WTC11 (cell line): ENCODE measurements around the gene CHD9. TPM values are rescaled to one million over a fixed set of nuclear protein-coding genes. Genes with fewer than 3 reads are reported as not detected.
"Not testable (repeated sequence)": the region's sequence is repeated elsewhere in the genome, so short reads cannot be mapped to it uniquely, and the experiment has no call there.

ENCODE experiments used
- ATAC-seq: fragments of 200-7000 bp; cut with Tn5 transposase; 2 replicates; pipeline ENCODE4 v1.10.0; 2021; ENCODE audit warnings: mild to moderate bottlenecking, moderate library complexity
- CTCF ChIA-PET: fragments of 300-600 bp; sonication (Branson Sonifier 250); formaldehyde crosslinking; loops from one replicate; lab custom pipeline; 2021; ENCODE audit warnings: antibody characterized with exemption; lab: Charles Lee
- POLR2A ChIA-PET: fragments of 350-600 bp; sonication (Branson Sonifier 250); formaldehyde crosslinking; loops from one replicate; lab custom pipeline; 2021; ENCODE audit warnings: antibody characterized with exemption; lab: Charles Lee
- DNase-seq: peaks from one replicate; pipeline ENCODE4 v3.0.0; 2021; ENCODE audit warnings: low spot score
- H3K27ac Mint-ChIP-seq: 2 replicates; pipeline ENCODE4 v1.8.0; 2021; ENCODE audit warnings: mixed read lengths
- H3K27me3 Mint-ChIP-seq: 2 replicates; pipeline ENCODE4 v1.8.0; 2021; ENCODE audit warnings: low read depth, mild to moderate bottlenecking, moderate library complexity, mixed read lengths
- H3K36me3 Mint-ChIP-seq: 2 replicates; pipeline ENCODE4 v1.8.0; 2021; ENCODE audit warnings: mixed read lengths
- H3K4me1 Mint-ChIP-seq: 2 replicates; pipeline ENCODE4 v1.8.0; 2022; ENCODE audit warnings: mixed read lengths
- H3K4me3 Mint-ChIP-seq: 2 replicates; pipeline ENCODE4 v1.8.0; 2021; ENCODE audit warnings: mild to moderate bottlenecking, moderate library complexity, mixed read lengths
- H3K9me3 Mint-ChIP-seq: 2 replicates; pipeline ENCODE4 v1.8.0; 2021; ENCODE audit warnings: mixed read lengths
- ESRRA ChIP-seq: sonication (generic); formaldehyde crosslinking; IDR thresholded peaks from 2 replicates; pipeline ENCODE4 v1.8.1; 2022; ENCODE audit warnings: mild to moderate bottlenecking, missing genetic modification reagents, borderline replicate concordance
- HMGA2 ChIP-seq: fragments of 250-450 bp; sonication (Bioruptor Pico); IDR thresholded peaks from 2 replicates; pipeline ENCODE4 v1.4.0; 2021; ENCODE audit warnings: mild to moderate bottlenecking, moderate library complexity
- JAZF1 ChIP-seq: fragments of 250-450 bp; sonication (Bioruptor Pico); IDR thresholded peaks from 2 replicates; pipeline ENCODE4 v1.9.0; 2021; ENCODE audit warnings: moderate library complexity, mild to moderate bottlenecking, inconsistent platforms
- MXD4 ChIP-seq: fragments of 250-450 bp; sonication (Bioruptor Pico); IDR thresholded peaks from 2 replicates; pipeline ENCODE4 v1.8.0; 2021; ENCODE audit warnings: mild to moderate bottlenecking, moderate library complexity, borderline replicate concordance
- NR1H2 ChIP-seq: sonication (generic); formaldehyde crosslinking; IDR thresholded peaks from 2 replicates; pipeline ENCODE4 v1.9.0; 2021; ENCODE audit warnings: mild to moderate bottlenecking, moderate library complexity, missing genetic modification reagents
- OVOL2 ChIP-seq: fragments of 250-450 bp; sonication (Bioruptor Pico); IDR thresholded peaks from 2 replicates; pipeline ENCODE4 v1.9.0; 2021; ENCODE audit warnings: mild to moderate bottlenecking, borderline replicate concordance
- PRRX2 ChIP-seq: fragments of 250-450 bp; sonication (Bioruptor Pico); IDR thresholded peaks from 2 replicates; pipeline ENCODE4 v1.8.0; 2021; ENCODE audit warnings: mild to moderate bottlenecking
- RORB ChIP-seq: fragments of 250-450 bp; sonication (Bioruptor Pico); IDR thresholded peaks from 2 replicates; pipeline ENCODE4 v1.9.0; 2021; ENCODE audit warnings: mild to moderate bottlenecking
- SP1 ChIP-seq: sonication (generic); formaldehyde crosslinking; conservative IDR thresholded peaks from 2 replicates; pipeline ENCODE4 v1.8.1; 2022; ENCODE audit warnings: missing genetic modification reagents
- TCF7 ChIP-seq: sonication (generic); formaldehyde crosslinking; IDR thresholded peaks from 2 replicates; pipeline ENCODE4 v1.8.0; 2022; ENCODE audit warnings: mild to moderate bottlenecking, low read depth, missing genetic modification reagents, moderate library complexity
- TEAD1 ChIP-seq: sonication (generic); formaldehyde crosslinking; IDR thresholded peaks from 2 replicates; pipeline ENCODE4 v1.8.0; 2022; ENCODE audit warnings: mild to moderate bottlenecking, missing genetic modification reagents
- ZBTB21 ChIP-seq: sonication (generic); formaldehyde crosslinking; IDR thresholded peaks from 2 replicates; pipeline ENCODE4 v1.8.1; 2023; ENCODE audit warnings: mild to moderate bottlenecking, missing genetic modification reagents, borderline replicate concordance
- ZNF121 ChIP-seq: sonication (generic); formaldehyde crosslinking; IDR thresholded peaks from 2 replicates; pipeline ENCODE4 v1.8.0; 2023; ENCODE audit warnings: missing genetic modification reagents
- ZNF263 ChIP-seq: sonication (generic); formaldehyde crosslinking; IDR thresholded peaks from 2 replicates; pipeline ENCODE4 v1.8.1; 2022; ENCODE audit warnings: low read depth, mild to moderate bottlenecking, moderate library complexity, missing genetic modification reagents
- ZNF317 ChIP-seq: sonication (generic); formaldehyde crosslinking; IDR thresholded peaks from 2 replicates; pipeline ENCODE4 v1.8.1; 2023; ENCODE audit warnings: low read depth, mild to moderate bottlenecking, moderate library complexity, missing genetic modification reagents, borderline replicate concordance
- ZNF423 ChIP-seq: fragments of 250-450 bp; sonication (Bioruptor Pico); IDR thresholded peaks from 2 replicates; pipeline ENCODE4 v2.1.2; 2022; ENCODE audit warnings: mild to moderate bottlenecking, moderate library complexity
- total RNA-seq: library from RNA; stranded (reverse); gene quantifications from 3 replicates; pipeline ENCODE4 v1.2.3, GENCODE V29; 2021
- TF ChIP-seq, protein P1 (sequence below): sonication (generic); formaldehyde crosslinking; IDR thresholded peaks from 2 replicates; pipeline ENCODE4 v1.8.1; 2022; ENCODE audit warnings: mild to moderate bottlenecking, moderate library complexity, missing genetic modification reagents
- TF ChIP-seq, protein P2 (sequence below): sonication (generic); formaldehyde crosslinking; IDR thresholded peaks from 2 replicates; pipeline ENCODE4 v1.8.1; 2023; ENCODE audit warnings: mild to moderate bottlenecking, missing genetic modification reagents
- TF ChIP-seq, protein P3 (sequence below): sonication (generic); formaldehyde crosslinking; IDR thresholded peaks from 2 replicates; pipeline ENCODE4 v1.8.0; 2022; ENCODE audit warnings: mild to moderate bottlenecking, missing genetic modification reagents

Gene CHD9
- total RNA-seq, 1 experiment from 2014 or later = 31.3 TPM

DNA sequence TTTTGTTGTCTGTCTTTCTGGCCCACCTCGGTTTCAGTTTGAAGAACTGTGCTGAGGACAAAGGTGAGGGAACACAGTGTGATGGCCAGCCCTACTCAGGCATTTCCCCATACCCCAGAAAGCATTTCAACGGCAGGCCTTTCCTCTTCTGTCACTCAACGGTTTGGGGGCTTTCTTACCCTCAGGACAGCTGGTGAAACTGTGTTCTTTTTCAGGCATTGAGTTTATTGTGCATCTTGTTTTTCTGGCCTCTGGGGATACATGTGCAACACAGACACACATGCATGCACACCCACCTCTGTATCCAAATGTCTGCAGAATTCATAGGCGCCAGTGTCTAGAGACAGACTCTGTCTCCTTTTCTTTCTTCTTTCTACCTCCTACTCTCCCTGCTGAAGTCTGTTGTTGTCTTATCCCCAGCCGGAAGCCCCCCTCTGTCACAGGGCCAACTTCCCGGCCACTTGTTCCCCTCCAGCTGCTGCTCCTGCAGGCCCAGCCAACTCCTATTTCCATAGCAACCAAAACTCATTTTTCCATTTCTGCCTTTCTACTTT lies 17.0 kb downstream of the CHD9 start:
- no peak overlapping the region for H3K4me3 Mint-ChIP-seq
- ATAC-seq (peak; percentile 59), DNase-seq (no peak)
- CTCF ChIA-PET = no interaction called here
- TF ChIP-seq ZNF317 (CRISPR knock-in tag) = no peak
- TF ChIP-seq ZNF423 (CRISPR knock-in tag) = no peak
- TF ChIP-seq OVOL2 (CRISPR knock-in tag) = no peak
- TF ChIP-seq MXD4 (CRISPR knock-in tag) = no peak
- no peak for TF ChIP-seq RORB
- TF ChIP-seq, protein P1, sequence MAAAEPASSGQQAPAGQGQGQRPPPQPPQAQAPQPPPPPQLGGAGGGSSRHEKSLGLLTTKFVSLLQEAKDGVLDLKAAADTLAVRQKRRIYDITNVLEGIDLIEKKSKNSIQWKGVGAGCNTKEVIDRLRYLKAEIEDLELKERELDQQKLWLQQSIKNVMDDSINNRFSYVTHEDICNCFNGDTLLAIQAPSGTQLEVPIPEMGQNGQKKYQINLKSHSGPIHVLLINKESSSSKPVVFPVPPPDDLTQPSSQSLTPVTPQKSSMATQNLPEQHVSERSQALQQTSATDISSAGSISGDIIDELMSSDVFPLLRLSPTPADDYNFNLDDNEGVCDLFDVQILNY (CRISPR knock-in tag) = no peak
- TF ChIP-seq, protein P2, sequence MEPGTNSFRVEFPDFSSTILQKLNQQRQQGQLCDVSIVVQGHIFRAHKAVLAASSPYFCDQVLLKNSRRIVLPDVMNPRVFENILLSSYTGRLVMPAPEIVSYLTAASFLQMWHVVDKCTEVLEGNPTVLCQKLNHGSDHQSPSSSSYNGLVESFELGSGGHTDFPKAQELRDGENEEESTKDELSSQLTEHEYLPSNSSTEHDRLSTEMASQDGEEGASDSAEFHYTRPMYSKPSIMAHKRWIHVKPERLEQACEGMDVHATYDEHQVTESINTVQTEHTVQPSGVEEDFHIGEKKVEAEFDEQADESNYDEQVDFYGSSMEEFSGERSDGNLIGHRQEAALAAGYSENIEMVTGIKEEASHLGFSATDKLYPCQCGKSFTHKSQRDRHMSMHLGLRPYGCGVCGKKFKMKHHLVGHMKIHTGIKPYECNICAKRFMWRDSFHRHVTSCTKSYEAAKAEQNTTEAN (CRISPR knock-in tag) = no peak
- no peak for TF ChIP-seq ZBTB21 (CRISPR knock-in tag)
- no peak for TF ChIP-seq TCF7
- TF ChIP-seq ESRRA (CRISPR knock-in tag) = no peak
- no peak for TF ChIP-seq ZNF121 (CRISPR knock-in tag)
- TF ChIP-seq NR1H2 (CRISPR knock-in tag) = no peak
- peak overlapping the region; percentile 87 for H3K27ac Mint-ChIP-seq
- peaks cover 25% of the 10 kb centered on the region for H3K4me1 Mint-ChIP-seq
- no peaks in the 10 kb centered on the region; the same call in 1 of the 2 replicates for H3K27me3 Mint-ChIP-seq
- H3K36me3 Mint-ChIP-seq = peaks cover 52% of the 10 kb centered on the region
- peaks cover 32% of the 10 kb centered on the region for H3K9me3 Mint-ChIP-seq
- POLR2A ChIA-PET = no interaction called here

DNA sequence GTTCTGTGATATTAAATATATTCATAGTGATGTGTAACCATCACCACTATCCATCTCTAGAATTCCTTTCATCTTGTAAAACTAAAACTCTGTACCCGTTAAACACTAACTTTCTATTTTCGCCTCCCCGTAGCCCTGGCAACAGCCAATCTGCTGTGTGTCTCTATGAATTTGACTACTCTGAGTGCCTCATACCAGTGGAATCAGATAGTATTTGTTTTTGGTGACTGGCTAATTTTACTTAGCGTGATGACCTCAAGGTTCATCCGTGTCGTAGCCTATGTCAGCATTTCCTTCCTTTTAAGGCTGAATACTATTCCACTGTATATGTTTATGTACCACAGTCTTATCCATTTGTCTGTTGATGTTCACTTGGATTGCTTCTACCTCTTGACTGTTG lies 18.2 kb downstream of the CHD9 start:
- H3K4me1 Mint-ChIP-seq = peaks cover 25% of the 10 kb centered on the region
- no peak for DNase-seq
- ChIA-PET POLR2A (no interaction called here), CTCF (no interaction called here)
- no peak overlapping the region for H3K4me3 Mint-ChIP-seq
- ATAC-seq = no peak
- peaks cover 37% of the 10 kb centered on the region for H3K9me3 Mint-ChIP-seq
- no peaks in the 10 kb centered on the region; the same call in 1 of the 2 replicates for H3K27me3 Mint-ChIP-seq
- H3K27ac Mint-ChIP-seq = peak overlapping the region; percentile 72; the same call in 1 of the 2 replicates
- TF ChIP-seq TEAD1 (CRISPR knock-in tag) = no peak
- no peak for TF ChIP-seq ZNF263 (CRISPR knock-in tag)
- TF ChIP-seq, all 79 proteins: peak for 0
- H3K36me3 Mint-ChIP-seq = peaks cover 57% of the 10 kb centered on the region

DNA sequence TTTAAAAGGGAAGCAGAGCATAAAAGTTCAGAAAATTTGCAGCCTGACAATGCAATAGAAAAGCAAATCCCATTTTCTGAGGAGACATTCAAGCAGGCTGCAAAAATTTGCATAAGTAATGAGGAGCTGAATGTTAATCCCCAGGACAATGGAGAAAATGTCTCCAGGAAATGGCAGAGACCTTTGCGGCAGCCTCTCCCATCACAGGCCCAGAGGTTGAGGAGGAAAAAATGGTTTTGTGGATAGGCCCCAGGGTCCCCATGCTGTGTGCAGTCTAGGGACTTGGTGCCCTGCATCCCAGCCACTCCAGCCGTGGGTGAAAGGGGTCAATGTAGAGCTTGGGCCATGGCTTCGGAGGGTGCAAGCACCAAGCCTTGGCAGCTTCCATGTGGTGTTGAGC lies 19.5 kb downstream of the CHD9 start:
- ATAC-seq, DNase-seq, CTCF ChIA-PET, H3K27me3 Mint-ChIP-seq, H3K4me3 Mint-ChIP-seq, H3K27ac Mint-ChIP-seq: not testable (repeated sequence)
- peaks cover 56% of the 10 kb centered on the region for H3K36me3 Mint-ChIP-seq
- peaks cover 26% of the 10 kb centered on the region for H3K4me1 Mint-ChIP-seq
- POLR2A ChIA-PET = interaction anchor here (0.6 kb wide), 1 partner anchor 48 kb away, joined by 3 read pairs; no protein-coding TSS in a partner anchor
- peaks cover 45% of the 10 kb centered on the region for H3K9me3 Mint-ChIP-seq

DNA sequence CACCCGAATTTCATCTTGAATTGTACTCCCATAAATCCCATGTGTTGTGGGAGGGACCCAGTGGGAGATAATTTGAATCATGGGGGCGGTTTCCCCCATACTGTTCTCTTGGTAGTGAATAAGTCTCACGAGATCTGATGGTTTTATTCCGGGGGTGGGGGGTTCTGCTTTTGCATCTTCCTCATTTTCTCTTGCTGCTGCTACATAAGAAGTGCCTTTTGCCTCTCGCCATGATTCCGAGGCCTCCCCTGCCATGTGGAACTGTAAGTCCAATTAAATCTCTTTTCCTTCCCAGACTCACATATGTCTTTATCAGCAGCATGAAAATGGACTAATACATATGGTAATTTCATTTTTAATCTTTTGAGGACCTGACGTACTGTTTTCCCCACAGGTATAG lies 20.7 kb downstream of the CHD9 start:
- H3K27ac Mint-ChIP-seq, DNase-seq, H3K27me3 Mint-ChIP-seq, CTCF ChIA-PET, ATAC-seq, POLR2A ChIA-PET, H3K4me3 Mint-ChIP-seq: not testable (repeated sequence)
- Mint-ChIP-seq H3K9me3 (peaks cover 45% of the 10 kb centered on the region), H3K4me1 (peaks cover 36% of the 10 kb centered on the region), H3K36me3 (peaks cover 55% of the 10 kb centered on the region)

DNA sequence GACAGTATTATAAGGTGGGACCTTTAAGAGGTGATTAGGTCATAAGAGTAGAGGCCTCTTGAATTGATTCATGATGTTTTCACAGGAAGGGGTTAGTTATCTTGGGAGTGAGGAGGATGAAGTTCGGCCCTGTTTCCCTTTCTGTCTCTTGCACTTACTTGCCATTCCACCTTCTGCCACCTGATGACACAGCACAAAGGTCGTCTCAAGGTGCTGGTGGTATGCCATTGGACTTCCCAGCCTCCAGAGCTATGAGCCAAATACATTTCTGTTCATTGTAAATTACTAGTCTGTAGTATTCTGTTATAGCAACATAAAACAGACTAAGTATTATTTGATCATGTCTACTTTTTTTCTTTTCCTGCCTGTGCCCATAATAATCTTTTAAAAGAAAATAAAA lies 23.5 kb downstream of the CHD9 start:
- peaks cover 41% of the 10 kb centered on the region for H3K36me3 Mint-ChIP-seq
- POLR2A ChIA-PET = no interaction called here
- ATAC-seq = no peak
- no peak overlapping the region for H3K27ac Mint-ChIP-seq
- DNase-seq = no peak
- H3K4me1 Mint-ChIP-seq = peaks cover 43% of the 10 kb centered on the region
- CTCF ChIA-PET = interaction anchor here (1.4 kb wide), 1 partner anchor 23 kb away, joined by 4 read pairs; the partner anchor contains the start of gene CHD9
- no peaks in the 10 kb centered on the region; the same call in 1 of the 2 replicates for H3K27me3 Mint-ChIP-seq
- H3K4me3 Mint-ChIP-seq = no peak overlapping the region
- H3K9me3 Mint-ChIP-seq = peaks cover 40% of the 10 kb centered on the region
- TF ChIP-seq PRRX2 (CRISPR knock-in tag) (no peak), JAZF1 (no peak), SP1 (no peak), HMGA2 (no peak), ZNF121 (CRISPR knock-in tag) (no peak)
- TF ChIP-seq, protein P3, sequence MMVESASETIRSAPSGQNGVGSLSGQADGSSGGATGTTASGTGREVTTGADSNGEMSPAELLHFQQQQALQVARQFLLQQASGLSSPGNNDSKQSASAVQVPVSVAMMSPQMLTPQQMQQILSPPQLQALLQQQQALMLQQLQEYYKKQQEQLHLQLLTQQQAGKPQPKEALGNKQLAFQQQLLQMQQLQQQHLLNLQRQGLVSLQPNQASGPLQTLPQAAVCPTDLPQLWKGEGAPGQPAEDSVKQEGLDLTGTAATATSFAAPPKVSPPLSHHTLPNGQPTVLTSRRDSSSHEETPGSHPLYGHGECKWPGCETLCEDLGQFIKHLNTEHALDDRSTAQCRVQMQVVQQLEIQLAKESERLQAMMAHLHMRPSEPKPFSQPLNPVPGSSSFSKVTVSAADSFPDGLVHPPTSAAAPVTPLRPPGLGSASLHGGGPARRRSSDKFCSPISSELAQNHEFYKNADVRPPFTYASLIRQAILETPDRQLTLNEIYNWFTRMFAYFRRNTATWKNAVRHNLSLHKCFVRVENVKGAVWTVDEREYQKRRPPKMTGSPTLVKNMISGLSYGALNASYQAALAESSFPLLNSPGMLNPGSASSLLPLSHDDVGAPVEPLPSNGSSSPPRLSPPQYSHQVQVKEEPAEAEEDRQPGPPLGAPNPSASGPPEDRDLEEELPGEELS (CRISPR knock-in tag) = no peak
